HG03039 (cell line): ENCODE measurements around the gene IFI16.
A peak's percentile ranks its signal among the peaks of the same experiment; 100 is the strongest.

ENCODE experiments used
- ATAC-seq: cut with Tn5 transposase; IDR thresholded peaks from one replicate; pipeline ENCODE4 v1.9.1; 2021; ENCODE audit warnings: mild to moderate bottlenecking, moderate library complexity; ENCODE audit not compliant: unreplicated experiment

IFI16 gene

GRCh38 chr1:159056069-159056698 is 46.5 kb downstream of the IFI16 start:
- no peak for ATAC-seq

- ATAC-seq: no peak
Observed at GRCh38 chr1:159058751-159059150, 49.0 kb downstream of the IFI16 start.

- ATAC-seq: no peak
Observed at GRCh38 chr1:159065106-159065505, 55.4 kb downstream of the IFI16 start.

GRCh38 chr1:159066108-159066507 is 56.4 kb downstream of the IFI16 start:
- ATAC-seq: no peak

GRCh38 chr1:159067699-159068621 is 58.3 kb downstream of the IFI16 start:
- ATAC-seq: peak; percentile 77

- ATAC-seq: no peak
Observed at GRCh38 chr1:159068886-159069285, 59.2 kb downstream of the IFI16 start.

GRCh38 chr1:159071970-159072582 is 62.4 kb downstream of the IFI16 start:
- ATAC-seq: no peak

- peak; percentile 79 for ATAC-seq
Observed at GRCh38 chr1:159076438-159077119, 66.9 kb downstream of the IFI16 start, which contains the start of gene AIM2. AIM2 (minus strand) TSS chr1:159076766; CDS start chr1:159073499, 3,267 bp downstream.

- ATAC-seq: peak; percentile 73
Observed at GRCh38 chr1:159077120-159077961, 67.6 kb downstream of the IFI16 start.

- ATAC-seq: no peak
Observed at GRCh38 chr1:159079525-159079924, 69.8 kb downstream of the IFI16 start.

GRCh38 chr1:159081626-159082025 is 71.9 kb downstream of the IFI16 start:
- ATAC-seq: no peak

GRCh38 chr1:159083013-159083412 is 73.3 kb downstream of the IFI16 start:
- no peak for ATAC-seq

GRCh38 chr1:159084152-159084551 is 74.4 kb downstream of the IFI16 start:
- ATAC-seq: no peak

- ATAC-seq: no peak
Observed at GRCh38 chr1:159084867-159085266, 75.2 kb downstream of the IFI16 start.

- ATAC-seq: no peak
Observed at GRCh38 chr1:159088050-159088449, 78.3 kb downstream of the IFI16 start.

- ATAC-seq: no peak
Observed at GRCh38 chr1:159088546-159089183, 79.0 kb downstream of the IFI16 start.

GRCh38 chr1:159089184-159089791 is 79.6 kb downstream of the IFI16 start:
- ATAC-seq: no peak

GRCh38 chr1:159090286-159091179 is 80.8 kb downstream of the IFI16 start:
- ATAC-seq: no peak
